K562 (cell line): ENCODE results near the gene RNASET2. TPM values are rescaled to one million over a fixed set of nuclear protein-coding genes. Genes with fewer than 3 reads are reported as not detected.

ENCODE experiments used
- ATAC-seq: fragments of 200-7000 bp; cut with Tn5 transposase; 3 replicates; pipeline ENCODE4 v1.9.1; 2020; ENCODE audit warnings: moderate library complexity
- BruUV-seq: library from RNA; stranded (reverse); fragments of 400-500 nt; replicated peaks from 2 replicates; lab custom pipeline; 2021; lab: Mats Ljungman, UMichigan
- CTCF ChIA-PET: fragments of 300-600 bp; formaldehyde crosslinking; extraction: SDS; loops from one replicate; lab custom pipeline; 2021; ENCODE audit warnings: low intra/inter-chr PET ratio; lab: Yijun Ruan, JAX
- POLR2A ChIA-PET: fragments of 300-600, 350-650 bp; sonication (Branson Sonifier 250); formaldehyde crosslinking; extraction: SDS; loops from one replicate; lab custom pipeline; 2021; ENCODE audit warnings: antibody characterized with exemption, inconsistent platforms; lab: Yijun Ruan, JAX
- DNase-seq, 4 experiments: peaks; one replicate each; pipeline versions ENCODE4 v3.0.0 to v3.0.0-alpha.2; 2011 to 2018; ENCODE audit warnings: low spot score in 3 of 4, mixed read lengths in 3 of 4; ENCODE audit errors: extremely low read depth in 1 of 4
- FAIRE-seq: peaks from 2 replicates; lab custom pipeline; 2011; peaks lifted over from hg19 to GRCh38; lab: Jason Lieb, UNC
- H2AFZ ChIP-seq: 2 replicates; pipeline ENCODE4 v1.6.0; 2011; ENCODE audit warnings: low read depth, low read length, control low read depth, inconsistent platforms
- H3K27ac ChIP-seq: fragments of 200-600 bp; 3 replicates; pipeline ENCODE4 v1.8.0; 2011; ENCODE audit warnings: low read depth, mild to moderate bottlenecking, control low read depth, inconsistent platforms, low read length, moderate library complexity, mixed read lengths; ENCODE audit errors: extremely low read depth
- H3K27me3 ChIP-seq, 2 experiments: fragments of 300-600 bp in 1 of 2; 2 replicates in 1 of 2; 3 replicates in 1 of 2; pipeline versions ENCODE4 v1.6.0 to v1.8.0; 2011; ENCODE audit warnings: inconsistent platforms in 2 of 2, low read length in 2 of 2, mild to moderate bottlenecking in 1 of 2, mixed read lengths in 1 of 2, moderate library complexity in 1 of 2; ENCODE audit not compliant: control insufficient read depth in 2 of 2, insufficient read depth in 2 of 2
- H3K36me3 ChIP-seq: fragments of 300-600 bp; 3 replicates; pipeline ENCODE4 v1.8.0; 2011; ENCODE audit warnings: mild to moderate bottlenecking, low read length, inconsistent platforms; ENCODE audit not compliant: control insufficient read depth, insufficient read depth
- H3K4me1 ChIP-seq, 2 experiments: fragments of 200-600 bp in 1 of 2; replicated peaks in 1 of 2; 2 replicates in 1 of 2; 3 replicates in 1 of 2; pipeline versions ENCODE4 v1.5.1 to v1.8.0; 2011; ENCODE audit warnings: inconsistent platforms in 2 of 2, low read length in 2 of 2, mild to moderate bottlenecking in 1 of 2, mixed read lengths in 1 of 2, moderate library complexity in 1 of 2; ENCODE audit not compliant: control insufficient read depth in 2 of 2, insufficient read depth in 2 of 2
- H3K4me2 ChIP-seq: 2 replicates; pipeline ENCODE4 v1.6.1; 2011; ENCODE audit warnings: low read length, control low read depth, inconsistent platforms, mixed read lengths; ENCODE audit not compliant: insufficient read depth
- H3K4me3 ChIP-seq: fragments of 200-600 bp; sonication (generic), shearing (Covaris generic); 2 replicates; pipeline ENCODE4 v1.5.1; 2016; ENCODE audit warnings: control low read depth, inconsistent platforms
- H3K79me2 ChIP-seq: fragments of 200-600 bp; 3 replicates; pipeline ENCODE4 v1.8.0; 2011; ENCODE audit warnings: low read length, inconsistent platforms; ENCODE audit not compliant: control insufficient read depth, insufficient read depth
- H3K9ac ChIP-seq, 2 experiments: 2 replicates each; pipeline versions ENCODE4 v1.6.0 to v1.6.1; 2011; ENCODE audit warnings: low read depth in 2 of 2, low read length in 2 of 2, control low read depth in 1 of 2, inconsistent platforms in 1 of 2, mild to moderate bottlenecking in 1 of 2, mixed read lengths in 1 of 2; ENCODE audit not compliant: insufficient read depth in 1 of 2
- H3K9me1 ChIP-seq: one replicate; pipeline ENCODE4 v1.6.0; 2011; ENCODE audit warnings: inconsistent platforms, mild to moderate bottlenecking, low read length, moderate library complexity; ENCODE audit not compliant: control insufficient read depth, insufficient read depth
- H3K9me3 ChIP-seq: replicated peaks from 2 replicates; pipeline ENCODE4 v1.5.1; 2011; ENCODE audit warnings: low read depth, low read length, inconsistent platforms; ENCODE audit not compliant: control insufficient read depth, insufficient read depth
- H4K20me1 ChIP-seq: replicated peaks from 2 replicates; pipeline ENCODE4 v1.6.1; 2011; ENCODE audit warnings: low read length, inconsistent platforms, mixed read lengths; ENCODE audit not compliant: control insufficient read depth, insufficient read depth
- E4F1 ChIP-seq: fragments of 250-450 bp; sonication (Bioruptor Pico); IDR thresholded peaks from 2 replicates; pipeline ENCODE4 v1.5.0; 2021; ENCODE audit warnings: mild to moderate bottlenecking, borderline replicate concordance
- ESRRA ChIP-seq: fragments of 450-650 bp; IDR thresholded peaks from 2 replicates; pipeline ENCODE4 v1.6.1; 2014; ENCODE audit warnings: low read depth, mild to moderate bottlenecking, moderate library complexity, borderline replicate concordance
- MEIS2 ChIP-seq: fragments of 450-650 bp; IDR thresholded peaks from 2 replicates; pipeline ENCODE4 v1.6.1; 2014; ENCODE audit warnings: mild to moderate bottlenecking; ENCODE audit not compliant: partially characterized antibody
- MIER1 ChIP-seq: fragments of 450-650 bp; IDR thresholded peaks from 2 replicates; pipeline ENCODE4 v1.6.1; 2016; ENCODE audit warnings: antibody characterized with exemption, mild to moderate bottlenecking, low read depth
- PKNOX1 ChIP-seq: fragments of 450-650 bp; IDR thresholded peaks from 2 replicates; pipeline ENCODE4 v1.6.1; 2016
- RB1 ChIP-seq: fragments of 450-650 bp; IDR thresholded peaks from 2 replicates; pipeline ENCODE4 v1.6.1; 2017; ENCODE audit warnings: low read depth, mild to moderate bottlenecking
- TAF9B ChIP-seq: fragments of 450-650 bp; IDR thresholded peaks from 2 replicates; pipeline ENCODE4 v1.6.1; 2018; ENCODE audit warnings: mild to moderate bottlenecking; ENCODE audit not compliant: partially characterized antibody
- TEAD4 ChIP-seq, 2 experiments: sonication (generic) in 1 of 2; formaldehyde crosslinking in 1 of 2; IDR thresholded peaks; 2 replicates each; pipeline versions ENCODE4 v1.6.1 to v1.8.0; 2012 to 2022; ENCODE audit warnings: borderline replicate concordance in 1 of 2, inconsistent platforms in 1 of 2, low read length in 1 of 2, mild to moderate bottlenecking in 1 of 2, missing genetic modification reagents in 1 of 2
- ZBTB34 ChIP-seq: fragments of 250-450 bp; sonication (Bioruptor Pico); IDR thresholded peaks from 2 replicates; pipeline ENCODE4 v1.8.0; 2021; ENCODE audit warnings: mild to moderate bottlenecking, moderate library complexity
- ZNF395 ChIP-seq: fragments of 200-800 bp; sonication (Bioruptor generic); IDR thresholded peaks from 2 replicates; pipeline ENCODE4 v1.6.1; 2017; ENCODE audit warnings: missing genetic modification characterization, missing compliant biosample characterization
- ZNF695 ChIP-seq: fragments of 450-650 bp; formaldehyde crosslinking; IDR thresholded peaks from 2 replicates; pipeline ENCODE4 v1.4.0; 2020; ENCODE audit warnings: mild to moderate bottlenecking, moderate library complexity
- WGBS: fragments of 100-300 bp; shearing (Covaris generic); methylation state at CpG from one replicate; pipeline ENCODE4 v1.1.6; 2016; ENCODE audit warnings: low coverage, mixed read lengths; ENCODE audit not compliant: insufficient coverage; ENCODE audit errors: missing lambda C conversion rate; 5-methylcytosine and 5-hydroxymethylcytosine counted together
- in situ Hi-C: fragments of 300-500 bp; cut with MboI; formaldehyde crosslinking; loops from 4 replicates; pipeline ENCODE4 v1.15.0; 2018; ENCODE audit warnings: inconsistent platforms, mixed read lengths
- intact Hi-C: fragments of 100-400 bp; cut with micrococcal nuclease; formaldehyde crosslinking; loops from 2 replicates; pipeline ENCODE4 v1.14.2; 2022
- polyA plus RNA-seq, 8 experiments: library from polyadenylated mRNA; depleted of rRNA in 4 of 8; stranded (reverse) in 5 of 8; unstranded in 3 of 8; fragments of >200 nt; fragmentation: Nextera tagmentation in 2 of 8; fragmentation: Illumina TruSeq in 1 of 8; extraction: Ambion mirVana in 2 of 8; extraction: Trizol in 1 of 8; gene quantifications; 2 replicates each; pipeline versions ENCODE4 v1.2.1 to v1.2.3, GENCODE V29; 2011 to 2014; ENCODE audit warnings: inconsistent platforms in 1 of 8, missing spikeins in 1 of 8
- total RNA-seq, 7 experiments: library from RNA; depleted of rRNA in 6 of 7; stranded (reverse); fragments of >200 nt in 6 of 7; fragmentation: Illumina TruSeq in 2 of 7; extraction: Trizol in 2 of 7; gene quantifications; 2 replicates each; pipeline versions ENCODE4 v1.2.1 to v1.2.3, GENCODE V29; 2011 to 2021; ENCODE audit warnings: low replicate concordance in 1 of 7

RNASET2 gene
- total and polyA plus RNA-seq, 9 of the 15 experiments (the other 6 are each of a cell fraction or from before 2014, with no cell fraction given): 7.4 to 141 (median 91.3) TPM

GRCh38 chr6:166940643-166941068 is 15.7 kb downstream of the RNASET2 start (continued):
- TF ChIP-seq ZBTB34 (CRISPR knock-in tag): no peak
- no peak for TF ChIP-seq E4F1 (CRISPR knock-in tag)
- no peak for TF ChIP-seq RB1
- no peak for TF ChIP-seq MIER1

- peaks cover under 1% of the 10 kb centered on the region for H3K9me1 ChIP-seq
- H3K9ac ChIP-seq: no peak overlapping the region
- H3K27ac ChIP-seq: no peak overlapping the region
- no peaks in the 10 kb centered on the region; the same call in 1 of the 2 replicates for H3K9me3 ChIP-seq
- peaks cover 5% of the 10 kb centered on the region; the same call in 1 of the 2 replicates for H4K20me1 ChIP-seq
- WGBS: 71% methylated on average over 7 of the region's 7 CpGs
- POLR2A ChIA-PET: interaction anchor here (0.7 to 1.5 kb wide), 3 partner anchors 8 to 17 kb away, joined by 3 to 7 read pairs (median 3); partner anchors contain the start of gene RNASET2
- H3K79me2 ChIP-seq: no peaks in the 10 kb centered on the region
- CTCF ChIA-PET: no interaction called here
- H3K4me2 ChIP-seq: no peak overlapping the region
- no peak for ATAC-seq
- intact Hi-C loops (no loop called here), in situ Hi-C loops (no loop called here)
- no peak overlapping the region for H2AFZ ChIP-seq
- H3K36me3 ChIP-seq: peaks cover 24% of the 10 kb centered on the region; the same call in 2 of the 3 replicates
- H3K27me3 ChIP-seq: no peaks in the 10 kb centered on the region
- H3K4me1 ChIP-seq: peaks cover 8 to 32% of the 10 kb centered on the region in 2 experiments
- no peak for FAIRE-seq
- H3K4me3 ChIP-seq: no peak overlapping the region
- no TSS peak for BruUV-seq
- no peak for DNase-seq
- TF ChIP-seq ZNF695 (no peak), ESRRA (peak; percentile 75), PKNOX1 (peak; percentile 83), TEAD4 (IDR thresholded peaks at IDR 0.05; ENCODE audit: low read length) (no peak), TEAD4 (CRISPR knock-in tag; IDR thresholded peaks at IDR 0.05; ENCODE audit: borderline replicate concordance) (no peak), TAF9B (peak; percentile 12), MEIS2 (peak; percentile 80), ZNF395 (0 out of 2 replicates have a peak, but pooled peaks have one; percentile 4)
These were observed 16.5 kb downstream of the RNASET2 start for GRCh38 chr6:166939894-166940293.
